Lower lobe of right lung (tissue), 2 donors: ENCODE measurements around the gene BTG2. TPM values are rescaled to one million over a fixed set of nuclear protein-coding genes. Genes with fewer than 3 reads are reported as not detected.

Experiments
- ATAC-seq, 2 donors: fragments of 200-7000 bp; cut with Tn5 transposase; one replicate each; pipeline ENCODE4 v1.9.1; 2020 to 2022; ENCODE audit warnings: mild to moderate bottlenecking in 2 of 2, moderate library complexity in 2 of 2
- DNase-seq: peaks from one replicate; pipeline ENCODE4 v3.0.0-alpha.2; 2020
- H3K27ac ChIP-seq: fragments of 200-600 bp; one replicate; pipeline ENCODE4 v1.8.0; 2022
- H3K27me3 ChIP-seq: fragments of 200-600 bp; one replicate; pipeline ENCODE4 v1.8.0; 2022; ENCODE audit warnings: low read depth
- H3K36me3 ChIP-seq: fragments of 200-600 bp; one replicate; pipeline ENCODE4 v1.8.0; 2022; ENCODE audit warnings: mild to moderate bottlenecking
- H3K4me1 ChIP-seq: fragments of 200-600 bp; one replicate; pipeline ENCODE4 v1.8.0; 2022
- H3K4me3 ChIP-seq: fragments of 200-600 bp; one replicate; pipeline ENCODE4 v1.8.0; 2022; ENCODE audit warnings: mild to moderate bottlenecking
- H3K9me3 ChIP-seq: fragments of 200-600 bp; one replicate; pipeline ENCODE4 v1.8.0; 2022
- intact Hi-C: fragments of 100-400 bp; cut with DNase I; formaldehyde crosslinking; loops from one replicate; pipeline ENCODE4 v1.11.0; 2022
- total RNA-seq: library from RNA; stranded (reverse); fragmentation: NEBNext Ultra II Directional; extraction: Animal tissue kit (Norgen Biotek cat#: 25700); gene quantifications from one replicate; pipeline ENCODE4 v1.2.1, GENCODE V29; 2021
- TF ChIP-seq, protein P1 (sequence below): fragments of 200-600 bp; IDR thresholded peaks from one replicate; pipeline ENCODE4 v1.8.0; 2022; ENCODE audit warnings: antibody characterized with exemption, mild to moderate bottlenecking
- donor health status: DM: no; HTN: yes; CAD: no; lungs with severe emphysema.

The BTG2 gene
- total RNA-seq, 1 donor from 2014 or later: 96.7 TPM

DNA sequence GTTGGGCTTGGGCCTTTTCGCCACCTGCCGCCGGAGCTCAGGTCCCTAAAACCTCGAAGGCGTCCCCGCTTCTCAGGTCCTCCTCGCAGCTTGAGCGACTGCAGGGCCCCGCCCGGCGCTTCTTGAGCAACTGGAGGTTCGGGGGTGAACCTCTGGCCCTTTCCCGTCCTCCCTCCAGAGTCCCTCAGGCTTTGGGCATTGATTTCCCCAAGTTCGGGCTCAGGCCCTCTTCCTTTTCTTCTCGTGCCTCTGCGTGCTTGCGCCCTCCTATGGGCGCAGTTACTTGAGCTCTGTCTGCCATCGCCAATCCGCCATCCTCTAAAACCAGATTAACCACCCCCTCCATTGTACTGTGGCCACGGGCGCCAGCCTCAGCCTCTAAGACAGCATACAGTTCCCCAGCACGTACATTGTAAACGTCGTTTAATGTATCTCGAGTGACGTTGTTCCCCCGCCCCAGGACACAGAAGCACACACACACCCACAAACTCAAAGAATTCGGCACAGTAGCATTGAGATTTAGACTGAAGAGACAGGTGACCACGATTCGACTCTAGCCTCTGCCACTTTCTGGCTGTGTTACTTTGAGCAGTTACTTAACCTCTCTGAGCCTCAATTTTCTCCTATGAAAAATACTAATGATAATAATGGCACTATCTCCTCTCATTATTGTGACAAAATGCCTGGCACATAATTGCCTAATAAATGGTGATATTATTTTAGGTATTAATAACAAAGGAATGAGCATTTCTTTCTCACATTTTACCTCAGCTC is 22.6 kb downstream of the BTG2 start:
- intact Hi-C loops: no loop called here
- Histone ChIP-seq H3K9me3 (no peaks in the 10 kb centered on the region), H3K36me3 (no peaks in the 10 kb centered on the region), H3K27ac (peak overlapping the region; percentile 97), H3K27me3 (no peaks in the 10 kb centered on the region), H3K4me3 (peak overlapping the region; percentile 61), H3K4me1 (peaks cover 52% of the 10 kb centered on the region)
- peak; percentile 62 to 66 for ATAC-seq
- TF ChIP-seq, protein P1, sequence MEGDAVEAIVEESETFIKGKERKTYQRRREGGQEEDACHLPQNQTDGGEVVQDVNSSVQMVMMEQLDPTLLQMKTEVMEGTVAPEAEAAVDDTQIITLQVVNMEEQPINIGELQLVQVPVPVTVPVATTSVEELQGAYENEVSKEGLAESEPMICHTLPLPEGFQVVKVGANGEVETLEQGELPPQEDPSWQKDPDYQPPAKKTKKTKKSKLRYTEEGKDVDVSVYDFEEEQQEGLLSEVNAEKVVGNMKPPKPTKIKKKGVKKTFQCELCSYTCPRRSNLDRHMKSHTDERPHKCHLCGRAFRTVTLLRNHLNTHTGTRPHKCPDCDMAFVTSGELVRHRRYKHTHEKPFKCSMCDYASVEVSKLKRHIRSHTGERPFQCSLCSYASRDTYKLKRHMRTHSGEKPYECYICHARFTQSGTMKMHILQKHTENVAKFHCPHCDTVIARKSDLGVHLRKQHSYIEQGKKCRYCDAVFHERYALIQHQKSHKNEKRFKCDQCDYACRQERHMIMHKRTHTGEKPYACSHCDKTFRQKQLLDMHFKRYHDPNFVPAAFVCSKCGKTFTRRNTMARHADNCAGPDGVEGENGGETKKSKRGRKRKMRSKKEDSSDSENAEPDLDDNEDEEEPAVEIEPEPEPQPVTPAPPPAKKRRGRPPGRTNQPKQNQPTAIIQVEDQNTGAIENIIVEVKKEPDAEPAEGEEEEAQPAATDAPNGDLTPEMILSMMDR: peak; percentile 44
- DNase-seq: no peak

DNA sequence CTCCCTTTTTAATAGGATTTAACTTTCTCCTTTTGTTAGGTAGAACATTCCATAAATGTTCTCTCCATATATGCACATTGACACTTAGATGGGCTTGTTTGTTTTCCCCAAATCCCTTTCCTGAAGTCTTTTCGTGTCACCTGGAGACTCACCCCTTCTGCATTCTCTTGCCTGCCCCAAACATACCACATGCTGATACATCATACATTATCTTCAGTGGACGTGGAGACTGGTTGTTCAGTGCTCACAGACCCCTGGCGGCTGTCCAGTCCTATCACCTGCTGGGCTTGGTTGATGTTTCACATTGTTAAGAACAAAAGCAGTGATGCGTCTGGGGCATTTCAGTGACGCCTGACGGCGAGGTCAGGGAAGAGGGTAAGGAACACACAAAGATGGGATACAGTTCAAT is 23.4 kb downstream of the BTG2 start:
- Histone ChIP-seq H3K27ac (peak overlapping the region; percentile 97), H3K4me3 (no peak overlapping the region), H3K36me3 (no peaks in the 10 kb centered on the region), H3K27me3 (no peaks in the 10 kb centered on the region), H3K4me1 (peaks cover 43% of the 10 kb centered on the region), H3K9me3 (no peaks in the 10 kb centered on the region)
- no peak for DNase-seq
- intact Hi-C loops: no loop called here
- ATAC-seq: no peak
- TF ChIP-seq, protein P1: no peak

DNA sequence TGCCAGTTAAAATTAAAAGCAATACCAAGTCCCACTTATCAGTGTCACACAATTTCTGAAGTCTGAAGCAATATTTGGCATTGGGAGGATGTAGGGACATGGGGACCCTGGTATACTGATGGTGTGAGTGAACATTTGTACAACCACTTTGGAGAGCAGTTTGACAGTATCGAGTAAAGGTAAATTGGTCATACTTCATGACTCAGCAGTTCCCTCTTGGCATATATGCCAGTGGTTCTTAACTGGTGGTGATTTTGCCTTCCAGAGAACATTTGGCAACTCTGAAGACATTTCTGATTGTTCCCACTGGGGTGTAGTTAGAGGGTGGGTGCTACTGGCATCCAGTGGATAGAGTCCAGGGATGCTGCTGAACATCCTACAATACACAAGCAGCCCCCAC is 25.9 kb downstream of the BTG2 start:
- H3K27me3 ChIP-seq: no peaks in the 10 kb centered on the region
- TF ChIP-seq, protein P1: no peak
- H3K27ac ChIP-seq: no peak overlapping the region
- no peaks in the 10 kb centered on the region for H3K9me3 ChIP-seq
- peaks cover 26% of the 10 kb centered on the region for H3K4me1 ChIP-seq
- intact Hi-C loops: no loop called here
- DNase-seq (no peak), ATAC-seq (no peak)
- H3K36me3 ChIP-seq: no peaks in the 10 kb centered on the region
- no peak overlapping the region for H3K4me3 ChIP-seq

DNA sequence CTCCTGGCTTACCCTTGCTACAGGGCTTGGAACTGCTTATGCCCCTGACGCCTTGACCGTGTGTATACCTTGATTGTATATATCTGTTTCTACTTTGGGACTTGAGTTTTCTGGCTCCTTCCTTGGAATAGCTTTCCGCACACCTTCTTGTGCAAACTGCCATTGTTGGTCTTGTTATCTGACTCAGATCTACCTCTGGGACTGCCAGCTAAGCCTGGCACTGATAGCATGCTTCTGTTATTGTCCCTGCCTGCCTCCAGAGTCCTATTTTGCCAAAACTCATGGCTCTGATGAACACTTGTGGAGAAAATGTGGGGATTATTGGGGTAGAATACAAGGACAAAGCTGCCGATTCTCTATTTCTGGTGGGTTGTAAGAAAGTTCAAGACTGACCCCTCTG is 30.2 kb downstream of the BTG2 start:
- TF ChIP-seq, protein P1: no peak
- H3K4me1 ChIP-seq: peaks cover 22% of the 10 kb centered on the region
- no peaks in the 10 kb centered on the region for H3K27me3 ChIP-seq
- H3K36me3 ChIP-seq: no peaks in the 10 kb centered on the region
- no peak overlapping the region for H3K27ac ChIP-seq
- DNase-seq: no peak
- no peak for ATAC-seq
- intact Hi-C loops: loop anchor here (5.0 kb wide), 1 partner anchor 63 kb away; no protein-coding TSS in a partner anchor
- H3K4me3 ChIP-seq: no peak overlapping the region
- no peaks in the 10 kb centered on the region for H3K9me3 ChIP-seq

DNA sequence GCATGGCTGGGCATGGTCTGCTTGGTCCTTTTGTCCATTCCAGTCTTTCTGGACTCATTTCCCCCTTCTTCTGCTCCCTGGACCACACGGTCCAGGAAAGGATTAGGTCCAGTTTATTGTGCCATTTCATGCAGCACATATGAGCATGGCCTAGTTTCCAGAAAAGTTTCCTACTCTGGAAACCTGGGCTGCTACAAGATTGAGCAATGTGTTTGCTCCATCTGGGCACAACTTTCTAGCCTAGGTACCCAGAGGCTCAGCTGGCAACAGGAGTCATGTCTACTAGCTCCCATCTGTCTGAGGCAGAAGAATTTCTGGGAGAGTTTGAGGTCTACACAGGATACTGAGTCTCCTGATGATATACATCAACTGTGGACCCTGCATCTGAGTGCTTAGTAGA is 30.8 kb downstream of the BTG2 start:
- ATAC-seq (no peak), DNase-seq (no peak)
- Histone ChIP-seq H3K27ac (peak overlapping the region; percentile 5), H3K4me1 (peaks cover 22% of the 10 kb centered on the region), H3K36me3 (no peaks in the 10 kb centered on the region), H3K4me3 (no peak overlapping the region), H3K9me3 (no peaks in the 10 kb centered on the region), H3K27me3 (no peaks in the 10 kb centered on the region)
- intact Hi-C loops: loop anchor here (5.0 kb wide), 1 partner anchor 64 kb away; no protein-coding TSS in a partner anchor
- TF ChIP-seq, protein P1: no peak
